ENCODE results near the gene KCNC4. TPM values are rescaled to one million over a fixed set of nuclear protein-coding genes. Genes with fewer than 3 reads are reported as not detected.
A peak's percentile ranks its signal among the peaks of the same experiment; 100 is the strongest.

KCNC4 gene
- total and polyA plus RNA-seq, 2 of the 13 experiments (the other 11 are each of a cell fraction or from before 2014, with no cell fraction given), result 0.24 to 0.66 TPM

DNA sequence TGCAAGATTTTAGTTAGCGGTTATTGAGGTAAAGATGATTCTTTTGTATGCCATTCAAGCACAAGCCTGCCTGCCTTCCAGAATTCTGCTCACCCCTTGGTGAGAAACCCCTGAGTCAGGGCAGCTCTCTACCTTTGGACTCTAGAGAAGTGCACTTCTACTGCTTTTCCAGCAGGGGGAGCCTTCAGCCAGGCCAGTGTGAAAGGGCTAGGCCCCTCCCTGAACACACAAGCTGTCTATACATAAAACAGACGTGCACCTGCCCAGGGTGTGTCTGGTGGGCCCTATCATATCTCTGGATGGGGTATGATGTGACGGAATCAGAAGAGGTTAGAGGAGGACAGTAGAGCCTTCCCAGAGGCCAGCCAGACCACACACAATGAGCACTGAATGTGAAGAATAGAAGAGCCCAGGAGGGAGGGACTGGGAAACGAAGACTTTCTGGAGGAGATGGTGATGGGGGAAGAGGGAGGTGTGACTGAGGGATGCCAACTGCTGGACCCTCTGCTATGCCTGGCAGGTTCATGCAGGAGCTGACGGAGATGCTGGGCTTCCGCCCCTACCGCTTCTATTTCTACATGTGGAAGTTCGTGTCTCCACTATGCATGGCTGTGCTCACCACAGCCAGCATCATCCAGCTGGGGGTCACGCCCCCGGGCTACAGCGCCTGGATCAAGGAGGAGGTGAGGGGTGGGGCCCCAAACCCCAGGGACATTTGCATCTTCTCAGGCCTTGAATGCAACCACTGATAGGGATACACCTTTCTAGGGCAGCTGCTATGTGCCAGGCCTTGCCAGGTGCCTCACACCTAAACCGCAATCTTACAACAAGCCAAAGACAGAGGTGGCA lies 13.0 kb upstream of the KCNC4 start (continued):
- TF ChIP-seq CTCF (CRISPR knock-in tag; IDR thresholded peaks at IDR 0.05) (peak; percentile 86), ZNF274 (CRISPR knock-in tag; IDR thresholded peaks at IDR 0.05) (no peak), ZBTB1 (CRISPR knock-in tag; IDR thresholded peaks at IDR 0.05; ENCODE audit: borderline replicate concordance) (no peak), GATAD2A (CRISPR knock-in tag; IDR thresholded peaks at IDR 0.05) (no peak), KLF6 (CRISPR knock-in tag; IDR thresholded peaks at IDR 0.05) (no peak), CERS6 (CRISPR knock-in tag; IDR thresholded peaks at IDR 0.05) (no peak), ZNF761 (CRISPR knock-in tag; conservative IDR thresholded peaks at IDR 0.05) (no peak), STAG1 (CRISPR knock-in tag; IDR thresholded peaks at IDR 0.05) (peak; percentile 53), PATZ1 (CRISPR knock-in tag; IDR thresholded peaks at IDR 0.05) (0 out of 2 replicates have a peak, but pooled peaks have one; percentile 43), THAP8 (CRISPR knock-in tag; IDR thresholded peaks at IDR 0.05; ENCODE audit: borderline replicate concordance) (no peak), IRF9 (CRISPR knock-in tag; IDR thresholded peaks at IDR 0.05; ENCODE audit: borderline replicate concordance) (no peak), ZSCAN31 (CRISPR knock-in tag; IDR thresholded peaks at IDR 0.05; ENCODE audit: low read depth) (no peak), ZGPAT (CRISPR knock-in tag; IDR thresholded peaks at IDR 0.05) (no peak)
- TF ChIP-seq, protein P1, sequence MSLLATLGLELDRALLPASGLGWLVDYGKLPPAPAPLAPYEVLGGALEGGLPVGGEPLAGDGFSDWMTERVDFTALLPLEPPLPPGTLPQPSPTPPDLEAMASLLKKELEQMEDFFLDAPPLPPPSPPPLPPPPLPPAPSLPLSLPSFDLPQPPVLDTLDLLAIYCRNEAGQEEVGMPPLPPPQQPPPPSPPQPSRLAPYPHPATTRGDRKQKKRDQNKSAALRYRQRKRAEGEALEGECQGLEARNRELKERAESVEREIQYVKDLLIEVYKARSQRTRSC (CRISPR knock-in tag; IDR thresholded peaks at IDR 0.05; ENCODE audit: low read depth), result no peak
- TF ChIP-seq, protein P2, sequence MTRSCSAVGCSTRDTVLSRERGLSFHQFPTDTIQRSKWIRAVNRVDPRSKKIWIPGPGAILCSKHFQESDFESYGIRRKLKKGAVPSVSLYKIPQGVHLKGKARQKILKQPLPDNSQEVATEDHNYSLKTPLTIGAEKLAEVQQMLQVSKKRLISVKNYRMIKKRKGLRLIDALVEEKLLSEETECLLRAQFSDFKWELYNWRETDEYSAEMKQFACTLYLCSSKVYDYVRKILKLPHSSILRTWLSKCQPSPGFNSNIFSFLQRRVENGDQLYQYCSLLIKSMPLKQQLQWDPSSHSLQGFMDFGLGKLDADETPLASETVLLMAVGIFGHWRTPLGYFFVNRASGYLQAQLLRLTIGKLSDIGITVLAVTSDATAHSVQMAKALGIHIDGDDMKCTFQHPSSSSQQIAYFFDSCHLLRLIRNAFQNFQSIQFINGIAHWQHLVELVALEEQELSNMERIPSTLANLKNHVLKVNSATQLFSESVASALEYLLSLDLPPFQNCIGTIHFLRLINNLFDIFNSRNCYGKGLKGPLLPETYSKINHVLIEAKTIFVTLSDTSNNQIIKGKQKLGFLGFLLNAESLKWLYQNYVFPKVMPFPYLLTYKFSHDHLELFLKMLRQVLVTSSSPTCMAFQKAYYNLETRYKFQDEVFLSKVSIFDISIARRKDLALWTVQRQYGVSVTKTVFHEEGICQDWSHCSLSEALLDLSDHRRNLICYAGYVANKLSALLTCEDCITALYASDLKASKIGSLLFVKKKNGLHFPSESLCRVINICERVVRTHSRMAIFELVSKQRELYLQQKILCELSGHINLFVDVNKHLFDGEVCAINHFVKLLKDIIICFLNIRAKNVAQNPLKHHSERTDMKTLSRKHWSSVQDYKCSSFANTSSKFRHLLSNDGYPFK (CRISPR knock-in tag; IDR thresholded peaks at IDR 0.05; ENCODE audit: borderline replicate concordance), result no peak
